OCI-LY3 (cell line): ENCODE data around the gene PZP.

Source experiments
- H2AFZ ChIP-seq: fragments of 200-600, 300-600 bp; shearing (Covaris generic); 2 replicates; pipeline ENCODE4 v1.6.0; 2014; ENCODE audit warnings: antibody characterized with exemption, low read depth, low read length
- H3K27ac ChIP-seq: fragments of 200-600, 300-600 bp; sonication (generic); 2 replicates; pipeline ENCODE4 v1.5.1; 2014; ENCODE audit warnings: mild to moderate bottlenecking, low read length, moderate library complexity, mixed read lengths
- H3K27me3 ChIP-seq: fragments of 200-600, 300-600 bp; sonication (generic); 2 replicates; pipeline ENCODE4 v1.6.1; 2014; ENCODE audit warnings: low read depth, low read length, mixed read lengths
- H3K36me3 ChIP-seq: fragments of 200-600, 300-600 bp; sonication (generic); replicated peaks from 2 replicates; pipeline ENCODE3; 2014; ENCODE audit warnings: low read depth, low read length, mixed read lengths
- H3K4me1 ChIP-seq: fragments of 300-600, 200-600 bp; sonication (generic); 2 replicates; pipeline ENCODE4 v1.6.1; 2014; ENCODE audit warnings: low read length, mixed read lengths
- H3K4me2 ChIP-seq: fragments of 200-600, 300-600 bp; sonication (generic); 2 replicates; pipeline ENCODE4 v1.6.1; 2014; ENCODE audit warnings: low read length, mixed read lengths
- H3K4me3 ChIP-seq: fragments of 300-600, 200-600 bp; sonication (generic); 2 replicates; pipeline ENCODE4 v1.5.1; 2014; ENCODE audit warnings: antibody characterized with exemption, mild to moderate bottlenecking, low read length, moderate library complexity
- H3K79me2 ChIP-seq: fragments of 300-600, 200-600 bp; shearing (Covaris generic); 2 replicates; pipeline ENCODE4 v1.6.1; 2014; ENCODE audit warnings: mild to moderate bottlenecking, low read length, mixed read lengths
- H3K9ac ChIP-seq: fragments of 300-600, 200-600 bp; shearing (Covaris generic); 2 replicates; pipeline ENCODE4 v1.6.0; 2014; ENCODE audit warnings: mild to moderate bottlenecking, low read length, moderate library complexity
- H3K9me3 ChIP-seq: fragments of 200-600, 300-600 bp; shearing (Covaris generic); 2 replicates; pipeline ENCODE4 v1.6.1; 2014; ENCODE audit warnings: low read length, mixed read lengths; ENCODE audit not compliant: insufficient read depth
- H4K20me1 ChIP-seq: fragments of 200-600, 300-600 bp; sonication (generic); 2 replicates; pipeline ENCODE4 v1.6.1; 2016; ENCODE audit warnings: low read length, mixed read lengths; ENCODE audit not compliant: insufficient read depth
- CTCF ChIP-seq: fragments of 200-600, 300-600 bp; sonication (generic); IDR thresholded peaks from 2 replicates; pipeline ENCODE4 v1.5.1; 2014; ENCODE audit warnings: antibody characterized with exemption, low read length, low read depth
- EZH2phosphoT487 ChIP-seq: fragments of 200-600 bp; shearing (Covaris generic); IDR thresholded peaks from 2 replicates; pipeline ENCODE4 v1.6.1; 2018; ENCODE audit warnings: antibody characterized with exemption, mixed run types, low read depth

The PZP gene

GRCh38 chr12:9112076-9112853 is 95.9 kb downstream of the PZP start:
- no peak overlapping the region for H3K9ac ChIP-seq
- no peak overlapping the region for H3K27ac ChIP-seq
- no peaks in the 10 kb centered on the region for H3K79me2 ChIP-seq

GRCh38 chr12:9111525-9111924 is 96.7 kb downstream of the PZP start:
- no peak overlapping the region for H3K27ac ChIP-seq
- H3K4me1 ChIP-seq, result peaks cover 23% of the 10 kb centered on the region
- no peak overlapping the region for H3K9ac ChIP-seq
- H4K20me1 ChIP-seq, result no peaks in the 10 kb centered on the region
- H3K9me3 ChIP-seq, result no peaks in the 10 kb centered on the region
- H3K79me2 ChIP-seq, result no peaks in the 10 kb centered on the region
- TF ChIP-seq CTCF (no peak), EZH2phosphoT487 (no peak)
- no peaks in the 10 kb centered on the region for H3K36me3 ChIP-seq
- H3K27me3 ChIP-seq, result no peaks in the 10 kb centered on the region
- no peak overlapping the region for H2AFZ ChIP-seq
- H3K4me2 ChIP-seq, result no peak overlapping the region
- no peak overlapping the region for H3K4me3 ChIP-seq

More at GRCh38 chr12:9112076-9112853, 95.9 kb downstream of the PZP start:
- H3K9me3 ChIP-seq, result no peaks in the 10 kb centered on the region
- no peaks in the 10 kb centered on the region for H3K36me3 ChIP-seq
- no peak overlapping the region for H3K4me2 ChIP-seq
- H2AFZ ChIP-seq, result no peak overlapping the region
- peaks cover 30% of the 10 kb centered on the region for H3K4me1 ChIP-seq
- TF ChIP-seq CTCF (no peak), EZH2phosphoT487 (no peak)
- H3K27me3 ChIP-seq, result no peaks in the 10 kb centered on the region
- H4K20me1 ChIP-seq, result no peaks in the 10 kb centered on the region
- H3K4me3 ChIP-seq, result no peak overlapping the region

GRCh38 chr12:9109737-9110491 is 98.3 kb downstream of the PZP start:
- H3K4me2 ChIP-seq, result no peak overlapping the region
- no peaks in the 10 kb centered on the region for H3K79me2 ChIP-seq
- no peak overlapping the region for H3K4me3 ChIP-seq
- H4K20me1 ChIP-seq, result no peaks in the 10 kb centered on the region
- H3K27ac ChIP-seq, result no peak overlapping the region
- H3K36me3 ChIP-seq, result no peaks in the 10 kb centered on the region
- H2AFZ ChIP-seq, result no peak overlapping the region
- no peaks in the 10 kb centered on the region for H3K27me3 ChIP-seq
- TF ChIP-seq EZH2phosphoT487 (no peak), CTCF (no peak)
- H3K9me3 ChIP-seq, result no peaks in the 10 kb centered on the region
- H3K4me1 ChIP-seq, result peaks cover 21% of the 10 kb centered on the region
- no peak overlapping the region for H3K9ac ChIP-seq

- no peak for TF ChIP-seq CTCF
- no peak for TF ChIP-seq EZH2phosphoT487
- H2AFZ ChIP-seq, result no peak overlapping the region
- no peak overlapping the region for H3K4me2 ChIP-seq
- no peaks in the 10 kb centered on the region for H4K20me1 ChIP-seq
- no peak overlapping the region for H3K27ac ChIP-seq
- H3K4me1 ChIP-seq, result peaks cover 19% of the 10 kb centered on the region
- H3K27me3 ChIP-seq, result no peaks in the 10 kb centered on the region
- H3K79me2 ChIP-seq, result no peaks in the 10 kb centered on the region
- H3K9me3 ChIP-seq, result no peaks in the 10 kb centered on the region
- H3K9ac ChIP-seq, result no peak overlapping the region
- H3K36me3 ChIP-seq, result no peaks in the 10 kb centered on the region
- H3K4me3 ChIP-seq, result no peak overlapping the region
These were observed 99.0 kb downstream of the PZP start for GRCh38 chr12:9109213-9109522.
